HepG2 (cell line): Measurements from ENCODE around the gene SERPINE2. TPM values are rescaled to one million over a fixed set of nuclear protein-coding genes. Genes with fewer than 3 reads are reported as not detected.

Source experiments
- ARID4A ChIP-seq: sonication (generic); formaldehyde crosslinking; IDR thresholded peaks from 2 replicates; pipeline ENCODE4 v1.5.0; 2020; ENCODE audit warnings: mild to moderate bottlenecking, missing genetic modification reagents, borderline replicate concordance
- BHLHE40 ChIP-seq: IDR thresholded peaks from 2 replicates; pipeline ENCODE4 v1.6.1; 2011; ENCODE audit warnings: low read length, improper control_type of control experiment
- DPF2 ChIP-seq: sonication (generic); formaldehyde crosslinking; IDR thresholded peaks from 2 replicates; pipeline ENCODE4 v1.4.0; 2020; ENCODE audit warnings: mild to moderate bottlenecking, low read depth, missing genetic modification reagents, borderline replicate concordance
- KDM2A ChIP-seq: sonication (generic); formaldehyde crosslinking; IDR thresholded peaks from 2 replicates; pipeline ENCODE4 v1.4.0; 2020; ENCODE audit warnings: low read depth, missing genetic modification reagents, borderline replicate concordance
- REST ChIP-seq, 2 experiments: IDR thresholded peaks; 2 replicates each; pipeline ENCODE4 v1.6.1; 2011 to 2012; ENCODE audit warnings: low read length in 2 of 2, borderline replicate concordance in 1 of 2, low read depth in 1 of 2, mild to moderate bottlenecking in 1 of 2, moderate library complexity in 1 of 2
- RORA ChIP-seq: sonication (generic); formaldehyde crosslinking; IDR thresholded peaks from 2 replicates; pipeline ENCODE4 v1.5.0; 2020; ENCODE audit warnings: mild to moderate bottlenecking, missing genetic modification reagents, moderate library complexity
- SALL1 ChIP-seq: sonication (generic); formaldehyde crosslinking; IDR thresholded peaks from 2 replicates; pipeline ENCODE4 v1.8.0; 2022; ENCODE audit warnings: mild to moderate bottlenecking, missing genetic modification reagents
- SOX6 ChIP-seq, 2 experiments: fragments of 450-650 bp in 1 of 2; sonication (generic) in 1 of 2; formaldehyde crosslinking in 1 of 2; IDR thresholded peaks; 2 replicates each; pipeline versions ENCODE4 v1.4.0 to v1.6.1; 2017 to 2020; ENCODE audit warnings: antibody characterized with exemption in 1 of 2, mild to moderate bottlenecking in 1 of 2, missing genetic modification reagents in 1 of 2
- ZNF260 ChIP-seq: sonication (generic); formaldehyde crosslinking; IDR thresholded peaks from 2 replicates; pipeline ENCODE4 v1.4.0; 2020; ENCODE audit warnings: missing genetic modification reagents, low read depth, mild to moderate bottlenecking, borderline replicate concordance
- ZNF614 ChIP-seq: IDR thresholded peaks from 2 replicates; pipeline ENCODE4 v1.6.1; 2018; ENCODE audit warnings: missing biosample characterization, missing genetic modification reagents, inconsistent platforms, borderline replicate concordance
- ZNF816 ChIP-seq: sonication (generic); formaldehyde crosslinking; IDR thresholded peaks from 2 replicates; pipeline ENCODE4 v1.8.0; 2022; ENCODE audit warnings: missing genetic modification reagents, mild to moderate bottlenecking, borderline replicate concordance
- polyA plus RNA-seq, 8 experiments: library from polyadenylated mRNA; depleted of rRNA in 3 of 8; stranded (reverse) in 7 of 8; unstranded in 1 of 8; fragments of >200 nt; fragmentation: Illumina TruSeq in 4 of 8; extraction: Trizol in 4 of 8; gene quantifications; 2 replicates each; pipeline versions ENCODE4 v1.2.1 to v1.2.3, GENCODE V29; 2011 to 2016; ENCODE audit warnings: low read depth in 4 of 8, missing spikeins in 1 of 8, mixed read lengths in 1 of 8; ENCODE audit not compliant: insufficient read depth in 1 of 8
- total RNA-seq, 5 experiments: library from RNA; depleted of rRNA; stranded (reverse); fragments of >200 nt; fragmentation: Illumina TruSeq; extraction: Trizol; gene quantifications; 2 replicates each; pipeline ENCODE4 v1.2.3, GENCODE V29; 2016; ENCODE audit warnings: low read depth in 1 of 5
- TF ChIP-seq, protein P1 (sequence below): sonication (generic); formaldehyde crosslinking; IDR thresholded peaks from 2 replicates; pipeline ENCODE4 v1.5.1; 2020; ENCODE audit warnings: mild to moderate bottlenecking, missing genetic modification reagents, borderline replicate concordance
- TF ChIP-seq, protein P2 (sequence below): IDR thresholded peaks from 2 replicates; pipeline ENCODE4 v1.6.1; 2016; ENCODE audit warnings: mild to moderate bottlenecking

Gene SERPINE2
- total and polyA plus RNA-seq, 2 of the 13 experiments (the other 11 are each of a cell fraction or from before 2014, with no cell fraction given), result 7.9 to 18.1 TPM

DNA sequence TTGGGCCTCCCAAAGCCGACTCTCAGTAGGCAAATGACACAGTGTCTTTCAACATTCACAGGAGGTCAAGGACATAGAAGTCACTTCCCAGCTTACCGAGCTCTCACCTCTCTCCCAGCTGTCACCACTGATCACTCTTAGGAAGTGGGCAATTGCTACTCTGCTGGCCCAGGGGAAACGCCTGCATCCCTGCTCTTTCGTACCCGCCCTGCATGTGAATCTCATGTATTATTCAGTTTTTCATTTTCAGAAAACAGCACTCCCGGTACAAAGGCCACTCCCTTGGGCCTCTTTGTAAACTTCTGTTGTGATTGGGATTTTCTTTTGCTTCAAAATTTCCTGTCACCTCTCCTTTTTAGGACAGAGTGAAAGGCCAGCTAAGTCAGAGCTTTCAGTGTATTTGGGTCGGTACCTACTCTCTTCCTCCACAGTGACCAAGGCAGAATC is 66.4 kb downstream of the SERPINE2 start (continued):
- TF ChIP-seq, protein P1, sequence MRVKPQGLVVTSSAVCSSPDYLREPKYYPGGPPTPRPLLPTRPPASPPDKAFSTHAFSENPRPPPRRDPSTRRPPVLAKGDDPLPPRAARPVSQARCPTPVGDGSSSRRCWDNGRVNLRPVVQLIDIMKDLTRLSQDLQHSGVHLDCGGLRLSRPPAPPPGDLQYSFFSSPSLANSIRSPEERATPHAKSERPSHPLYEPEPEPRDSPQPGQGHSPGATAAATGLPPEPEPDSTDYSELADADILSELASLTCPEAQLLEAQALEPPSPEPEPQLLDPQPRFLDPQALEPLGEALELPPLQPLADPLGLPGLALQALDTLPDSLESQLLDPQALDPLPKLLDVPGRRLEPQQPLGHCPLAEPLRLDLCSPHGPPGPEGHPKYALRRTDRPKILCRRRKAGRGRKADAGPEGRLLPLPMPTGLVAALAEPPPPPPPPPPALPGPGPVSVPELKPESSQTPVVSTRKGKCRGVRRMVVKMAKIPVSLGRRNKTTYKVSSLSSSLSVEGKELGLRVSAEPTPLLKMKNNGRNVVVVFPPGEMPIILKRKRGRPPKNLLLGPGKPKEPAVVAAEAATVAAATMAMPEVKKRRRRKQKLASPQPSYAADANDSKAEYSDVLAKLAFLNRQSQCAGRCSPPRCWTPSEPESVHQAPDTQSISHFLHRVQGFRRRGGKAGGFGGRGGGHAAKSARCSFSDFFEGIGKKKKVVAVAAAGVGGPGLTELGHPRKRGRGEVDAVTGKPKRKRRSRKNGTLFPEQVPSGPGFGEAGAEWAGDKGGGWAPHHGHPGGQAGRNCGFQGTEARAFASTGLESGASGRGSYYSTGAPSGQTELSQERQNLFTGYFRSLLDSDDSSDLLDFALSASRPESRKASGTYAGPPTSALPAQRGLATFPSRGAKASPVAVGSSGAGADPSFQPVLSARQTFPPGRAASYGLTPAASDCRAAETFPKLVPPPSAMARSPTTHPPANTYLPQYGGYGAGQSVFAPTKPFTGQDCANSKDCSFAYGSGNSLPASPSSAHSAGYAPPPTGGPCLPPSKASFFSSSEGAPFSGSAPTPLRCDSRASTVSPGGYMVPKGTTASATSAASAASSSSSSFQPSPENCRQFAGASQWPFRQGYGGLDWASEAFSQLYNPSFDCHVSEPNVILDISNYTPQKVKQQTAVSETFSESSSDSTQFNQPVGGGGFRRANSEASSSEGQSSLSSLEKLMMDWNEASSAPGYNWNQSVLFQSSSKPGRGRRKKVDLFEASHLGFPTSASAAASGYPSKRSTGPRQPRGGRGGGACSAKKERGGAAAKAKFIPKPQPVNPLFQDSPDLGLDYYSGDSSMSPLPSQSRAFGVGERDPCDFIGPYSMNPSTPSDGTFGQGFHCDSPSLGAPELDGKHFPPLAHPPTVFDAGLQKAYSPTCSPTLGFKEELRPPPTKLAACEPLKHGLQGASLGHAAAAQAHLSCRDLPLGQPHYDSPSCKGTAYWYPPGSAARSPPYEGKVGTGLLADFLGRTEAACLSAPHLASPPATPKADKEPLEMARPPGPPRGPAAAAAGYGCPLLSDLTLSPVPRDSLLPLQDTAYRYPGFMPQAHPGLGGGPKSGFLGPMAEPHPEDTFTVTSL (CRISPR knock-in tag), result peak; percentile 83; the same call in 1 of the 2 replicates
- TF ChIP-seq DPF2 (CRISPR knock-in tag), result no peak
- TF ChIP-seq ARID4A (CRISPR knock-in tag), result peak; percentile 34; the same call in 1 of the 2 replicates
- no peak for TF ChIP-seq REST (IDR thresholded peaks at IDR 0.05; ENCODE audit: borderline replicate concordance in 1 of 2, low read depth in 1 of 2, low read length in 2 of 2)
- TF ChIP-seq SOX6 (IDR thresholded peaks at IDR 0.05), result no peak
- peak; percentile 55 for TF ChIP-seq SOX6 (CRISPR knock-in tag; IDR thresholded peaks at IDR 0.05)
- TF ChIP-seq BHLHE40, result peak; percentile 29; the same call in 1 of the 2 replicates
- peak; percentile 82 for TF ChIP-seq SALL1 (CRISPR knock-in tag)
- TF ChIP-seq ZNF816, result peak; percentile 47; the same call in 1 of the 2 replicates
- 0 out of 2 replicates have a peak, but pooled peaks have one; percentile 30 for TF ChIP-seq ZNF614 (CRISPR knock-in tag)
- TF ChIP-seq, protein P2, sequence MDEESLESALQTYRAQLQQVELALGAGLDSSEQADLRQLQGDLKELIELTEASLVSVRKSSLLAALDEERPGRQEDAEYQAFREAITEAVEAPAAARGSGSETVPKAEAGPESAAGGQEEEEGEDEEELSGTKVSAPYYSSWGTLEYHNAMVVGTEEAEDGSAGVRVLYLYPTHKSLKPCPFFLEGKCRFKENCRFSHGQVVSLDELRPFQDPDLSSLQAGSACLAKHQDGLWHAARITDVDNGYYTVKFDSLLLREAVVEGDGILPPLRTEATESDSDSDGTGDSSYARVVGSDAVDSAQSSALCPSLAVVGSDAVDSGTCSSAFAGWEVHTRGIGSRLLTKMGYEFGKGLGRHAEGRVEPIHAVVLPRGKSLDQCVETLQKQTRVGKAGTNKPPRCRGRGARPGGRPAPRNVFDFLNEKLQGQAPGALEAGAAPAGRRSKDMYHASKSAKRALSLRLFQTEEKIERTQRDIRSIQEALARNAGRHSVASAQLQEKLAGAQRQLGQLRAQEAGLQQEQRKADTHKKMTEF (CRISPR knock-in tag), result peak; percentile 51; the same call in 1 of the 2 replicates
- 0 out of 2 replicates have a peak, but pooled peaks have one; percentile 35 for TF ChIP-seq KDM2A (CRISPR knock-in tag)
- TF ChIP-seq ZNF260 (CRISPR knock-in tag), result no peak
- no peak for TF ChIP-seq RORA (CRISPR knock-in tag)
